Measurements from ENCODE around the gene SPAG6.

DNA sequence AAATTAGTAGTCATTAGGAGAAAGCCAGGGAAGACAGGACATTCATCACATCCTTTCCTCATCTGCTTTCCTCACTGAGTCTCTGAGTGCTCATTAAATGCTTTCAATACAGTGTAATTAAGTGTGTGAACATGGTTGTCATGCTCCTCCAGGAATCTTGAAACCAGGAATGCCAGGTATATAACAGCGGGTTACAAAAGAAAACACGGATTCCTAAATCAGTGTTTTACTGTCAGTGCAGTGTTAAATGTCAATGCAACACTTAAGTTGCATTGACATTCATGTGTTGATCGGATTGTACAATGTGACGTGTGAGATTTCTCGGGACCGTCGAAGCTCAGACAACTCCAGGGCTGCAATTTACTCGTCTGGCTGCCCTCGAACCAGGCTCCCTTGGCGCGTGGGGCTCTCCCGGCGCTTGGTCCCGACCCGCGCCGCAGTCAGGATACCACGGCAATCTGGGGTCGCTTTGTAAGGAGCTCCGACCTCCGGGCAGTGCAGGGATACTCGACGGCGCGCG is 455 bp upstream of the SPAG6 start:
- TF ChIP-seq, protein P1, sequence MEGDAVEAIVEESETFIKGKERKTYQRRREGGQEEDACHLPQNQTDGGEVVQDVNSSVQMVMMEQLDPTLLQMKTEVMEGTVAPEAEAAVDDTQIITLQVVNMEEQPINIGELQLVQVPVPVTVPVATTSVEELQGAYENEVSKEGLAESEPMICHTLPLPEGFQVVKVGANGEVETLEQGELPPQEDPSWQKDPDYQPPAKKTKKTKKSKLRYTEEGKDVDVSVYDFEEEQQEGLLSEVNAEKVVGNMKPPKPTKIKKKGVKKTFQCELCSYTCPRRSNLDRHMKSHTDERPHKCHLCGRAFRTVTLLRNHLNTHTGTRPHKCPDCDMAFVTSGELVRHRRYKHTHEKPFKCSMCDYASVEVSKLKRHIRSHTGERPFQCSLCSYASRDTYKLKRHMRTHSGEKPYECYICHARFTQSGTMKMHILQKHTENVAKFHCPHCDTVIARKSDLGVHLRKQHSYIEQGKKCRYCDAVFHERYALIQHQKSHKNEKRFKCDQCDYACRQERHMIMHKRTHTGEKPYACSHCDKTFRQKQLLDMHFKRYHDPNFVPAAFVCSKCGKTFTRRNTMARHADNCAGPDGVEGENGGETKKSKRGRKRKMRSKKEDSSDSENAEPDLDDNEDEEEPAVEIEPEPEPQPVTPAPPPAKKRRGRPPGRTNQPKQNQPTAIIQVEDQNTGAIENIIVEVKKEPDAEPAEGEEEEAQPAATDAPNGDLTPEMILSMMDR (IDR thresholded peaks at IDR 0.05 in 8 of 11, conservative IDR thresholded peaks at IDR 0.05 in 3 of 11): no peak
- no peak for TF ChIP-seq POLR2A (IDR thresholded peaks at IDR 0.05)

Measured in spleen (tissue), 7 donors.